IPS DF 6.9 (cell line): Measurements from ENCODE around the gene FAM185A.

ENCODE experiments used
- DNase-seq: peaks from one replicate; pipeline ENCODE4 v3.0.0-alpha.2; 2013; ENCODE audit warnings: low read depth, low spot score
- H3K27ac ChIP-seq: one replicate; pipeline ENCODE4 v1.5.1; 2013; ENCODE audit warnings: low read length, control low read depth
- H3K27me3 ChIP-seq: 2 replicates; pipeline ENCODE4 v1.6.1; 2013; ENCODE audit warnings: mild to moderate bottlenecking, low read length; ENCODE audit not compliant: control insufficient read depth, insufficient read depth
- H3K36me3 ChIP-seq: 2 replicates; pipeline ENCODE4 v1.6.1; 2013; ENCODE audit warnings: low read length; ENCODE audit not compliant: control insufficient read depth, insufficient read depth
- H3K4me1 ChIP-seq: 2 replicates; pipeline ENCODE4 v1.6.1; 2013; ENCODE audit warnings: low read length; ENCODE audit not compliant: control insufficient read depth, insufficient read depth
- H3K4me3 ChIP-seq: 2 replicates; pipeline ENCODE4 v1.5.1; 2013; ENCODE audit warnings: mild to moderate bottlenecking, low read length
- H3K9me3 ChIP-seq: 2 replicates; pipeline ENCODE4 v1.6.1; 2013; ENCODE audit warnings: low read length, inconsistent platforms; ENCODE audit not compliant: control insufficient read depth, insufficient read depth
- WGBS: extraction: QIAGEN DNeasy Blood & Tissue Kit; methylation state at CpG from one replicate; pipeline ENCODE4 v1.1.7; 2013; ENCODE audit warnings: mixed read lengths, missing lambda C conversion rate; ENCODE audit not compliant: insufficient read length, insufficient coverage; 5-methylcytosine and 5-hydroxymethylcytosine counted together

The FAM185A gene

GRCh38 chr7:102813191-102814024 lies 64.6 kb downstream of the FAM185A start:
- WGBS = no CpG with 5 or more reads among the region's 2 CpGs
- no peak overlapping the region for H3K27ac ChIP-seq
- DNase-seq = no peak
- no peaks in the 10 kb centered on the region for H3K36me3 ChIP-seq
- no peaks in the 10 kb centered on the region for H3K4me1 ChIP-seq
- H3K27me3 ChIP-seq = no peaks in the 10 kb centered on the region
- no peaks in the 10 kb centered on the region for H3K9me3 ChIP-seq
- no peak overlapping the region for H3K4me3 ChIP-seq

GRCh38 chr7:102814025-102814471 lies 65.2 kb downstream of the FAM185A start:
- no peak overlapping the region for H3K4me3 ChIP-seq
- H3K9me3 ChIP-seq = no peaks in the 10 kb centered on the region
- WGBS = no CpG with 5 or more reads among the region's 4 CpGs
- H3K27ac ChIP-seq = no peak overlapping the region
- no peaks in the 10 kb centered on the region for H3K36me3 ChIP-seq
- DNase-seq = no peak
- no peaks in the 10 kb centered on the region for H3K27me3 ChIP-seq
- H3K4me1 ChIP-seq = no peaks in the 10 kb centered on the region

- no peaks in the 10 kb centered on the region for H3K4me1 ChIP-seq
- no peaks in the 10 kb centered on the region for H3K9me3 ChIP-seq
- H3K36me3 ChIP-seq = no peaks in the 10 kb centered on the region
- DNase-seq = no peak
- H3K27ac ChIP-seq = no peak overlapping the region
- no peaks in the 10 kb centered on the region for H3K27me3 ChIP-seq
- no peak overlapping the region for H3K4me3 ChIP-seq
- no CpG with 5 or more reads among the region's 4 CpGs for WGBS
Observed at GRCh38 chr7:102817616-102818573, 69.1 kb downstream of the FAM185A start.

- Histone ChIP-seq H3K4me1 (no peaks in the 10 kb centered on the region), H3K27me3 (no peaks in the 10 kb centered on the region), H3K36me3 (no peaks in the 10 kb centered on the region), H3K4me3 (no peak overlapping the region), H3K27ac (no peak overlapping the region), H3K9me3 (no peaks in the 10 kb centered on the region)
- no peak for DNase-seq
- no CpG with 5 or more reads among the region's 2 CpGs for WGBS
Observed at GRCh38 chr7:102819151-102819550, 70.4 kb downstream of the FAM185A start.

- Histone ChIP-seq H3K27ac (no peak overlapping the region), H3K27me3 (no peaks in the 10 kb centered on the region), H3K36me3 (no peaks in the 10 kb centered on the region), H3K9me3 (no peaks in the 10 kb centered on the region), H3K4me1 (no peaks in the 10 kb centered on the region), H3K4me3 (no peak overlapping the region)
- WGBS = no CpG with 5 or more reads among the region's 2 CpGs
- no peak for DNase-seq
Observed at GRCh38 chr7:102821994-102822747, 73.4 kb downstream of the FAM185A start.

- no peak for DNase-seq
- WGBS = no CpG with 5 or more reads among the region's 6 CpGs
- H3K9me3 ChIP-seq = no peaks in the 10 kb centered on the region
Observed at GRCh38 chr7:102823390-102824119, 74.8 kb downstream of the FAM185A start.

GRCh38 chr7:102828286-102828685 lies 79.5 kb downstream of the FAM185A start:
- no CpG with 5 or more reads among the region's 2 CpGs for WGBS
- H3K4me1 ChIP-seq = no peaks in the 10 kb centered on the region
- DNase-seq = no peak
- H3K27me3 ChIP-seq = no peaks in the 10 kb centered on the region
- H3K4me3 ChIP-seq = no peak overlapping the region
- no peak overlapping the region for H3K27ac ChIP-seq
- H3K9me3 ChIP-seq = no peaks in the 10 kb centered on the region
- no peaks in the 10 kb centered on the region for H3K36me3 ChIP-seq

More at GRCh38 chr7:102823390-102824119, 74.8 kb downstream of the FAM185A start:
- Histone ChIP-seq H3K27ac (no peak overlapping the region), H3K4me1 (no peaks in the 10 kb centered on the region), H3K4me3 (no peak overlapping the region), H3K36me3 (no peaks in the 10 kb centered on the region), H3K27me3 (no peaks in the 10 kb centered on the region)

GRCh38 chr7:102829075-102829474 lies 80.3 kb downstream of the FAM185A start:
- Histone ChIP-seq H3K4me3 (no peak overlapping the region), H3K4me1 (no peaks in the 10 kb centered on the region), H3K36me3 (no peaks in the 10 kb centered on the region), H3K27me3 (no peaks in the 10 kb centered on the region), H3K9me3 (no peaks in the 10 kb centered on the region), H3K27ac (no peak overlapping the region)
- WGBS = no CpG with 5 or more reads among the region's 3 CpGs
- no peak for DNase-seq

- H3K27me3 ChIP-seq = no peaks in the 10 kb centered on the region
- no peaks in the 10 kb centered on the region for H3K9me3 ChIP-seq
- no peak overlapping the region for H3K4me3 ChIP-seq
- H3K4me1 ChIP-seq = no peaks in the 10 kb centered on the region
- DNase-seq = no peak
- H3K36me3 ChIP-seq = no peaks in the 10 kb centered on the region
- no CpG with 5 or more reads among the region's 2 CpGs for WGBS
- H3K27ac ChIP-seq = no peak overlapping the region
Observed at GRCh38 chr7:102830197-102830596, 81.4 kb downstream of the FAM185A start.
